Fibroblast of lung (primary cell): ENCODE results near the gene KAT14. TPM values are rescaled to one million over a fixed set of nuclear protein-coding genes. Genes with fewer than 3 reads are reported as not detected.

Experiments used
- DNase-seq, 2 donors: peaks; one replicate each; pipeline versions ENCODE4 v3.0.0 to v3.0.0-alpha.2; 2010; ENCODE audit warnings: low read depth in 2 of 2
- H2AFZ ChIP-seq: 2 replicates; pipeline ENCODE4 v1.5.1; 2012; ENCODE audit warnings: low read length, control low read depth, inconsistent platforms
- H3K27ac ChIP-seq: 2 replicates; pipeline ENCODE4 v1.5.1; 2011; ENCODE audit warnings: low read length, control low read depth; ENCODE audit not compliant: insufficient read depth
- H3K27me3 ChIP-seq: 2 replicates; pipeline ENCODE4 v1.5.1; 2011; ENCODE audit warnings: mild to moderate bottlenecking, low read length; ENCODE audit not compliant: control insufficient read depth, insufficient read depth
- H3K36me3 ChIP-seq: 2 replicates; pipeline ENCODE4 v1.5.1; 2011; ENCODE audit warnings: low read length; ENCODE audit not compliant: control insufficient read depth, insufficient read depth
- H3K4me1 ChIP-seq: 2 replicates; pipeline ENCODE4 v1.5.1; 2011; ENCODE audit warnings: low read length; ENCODE audit not compliant: control insufficient read depth, insufficient read depth; ENCODE audit errors: extremely low read depth
- H3K4me2 ChIP-seq: 2 replicates; pipeline ENCODE4 v1.5.1; 2011; ENCODE audit warnings: low read length, control low read depth; ENCODE audit not compliant: insufficient read depth; ENCODE audit errors: extremely low read depth
- H3K4me3 ChIP-seq, 4 experiments: fragments of 200-600 bp in 1 of 4; sonication (generic) in 1 of 4; replicated peaks in 1 of 4; 2 replicates each; pipeline ENCODE4 v1.5.1; 2011 to 2016; ENCODE audit warnings: low read length in 4 of 4, low read depth in 3 of 4, mild to moderate bottlenecking in 3 of 4, control low read depth in 2 of 4, inconsistent platforms in 1 of 4, mixed read lengths in 1 of 4; ENCODE audit not compliant: insufficient read depth in 1 of 4; ENCODE audit errors: control extremely low read depth in 1 of 4
- H3K79me2 ChIP-seq: 2 replicates; pipeline ENCODE4 v1.5.1; 2012; ENCODE audit warnings: mild to moderate bottlenecking, low read length, inconsistent platforms; ENCODE audit not compliant: control insufficient read depth, insufficient read depth
- H3K9ac ChIP-seq: 2 replicates; pipeline ENCODE4 v1.5.1; 2011; ENCODE audit warnings: mild to moderate bottlenecking, low read length, control low read depth; ENCODE audit not compliant: insufficient read depth
- H3K9me3 ChIP-seq: 2 replicates; pipeline ENCODE4 v1.5.1; 2012; ENCODE audit warnings: low read depth, low read length; ENCODE audit not compliant: control insufficient read depth, insufficient read depth
- H4K20me1 ChIP-seq: 2 replicates; pipeline ENCODE4 v1.5.1; 2011; ENCODE audit warnings: low read length; ENCODE audit not compliant: control insufficient read depth, insufficient read depth; ENCODE audit errors: extremely low read depth
- EZH2 ChIP-seq: IDR thresholded peaks from 2 replicates; pipeline ENCODE4 v1.5.1; 2012; ENCODE audit warnings: low read length, control low read depth, mild to moderate bottlenecking; ENCODE audit errors: missing control alignments
- polyA plus RNA-seq, 2 donors: library from polyadenylated mRNA; depleted of rRNA in 1 of 2; stranded (reverse) in 1 of 2; unstranded in 1 of 2; fragments of >200 nt; gene quantifications; 2 replicates each; pipeline ENCODE4 v1.2.1, GENCODE V29; 2011 to 2012; ENCODE audit warnings: missing spikeins in 1 of 2
- total RNA-seq: library from RNA; depleted of rRNA; stranded (reverse); fragments of >200 nt; gene quantifications from 2 replicates; pipeline ENCODE4 v1.2.1, GENCODE V29; 2014
- TF ChIP-seq, protein P1 (sequence below), 2 donors: IDR thresholded peaks in 1 of 2; conservative IDR thresholded peaks in 1 of 2; 1 replicate in 1 of 2; 2 replicates in 1 of 2; pipeline ENCODE4 v1.5.1; 2011 to 2012; ENCODE audit warnings: low read length in 2 of 2, control low read depth in 1 of 2, inconsistent platforms in 1 of 2, low read depth in 1 of 2, mild to moderate bottlenecking in 1 of 2

The KAT14 gene
- total and polyA plus RNA-seq, 2 donors (not counting 1 experiment from before 2014, with no cell fraction given) = 9.8 to 17.0 TPM

DNA sequence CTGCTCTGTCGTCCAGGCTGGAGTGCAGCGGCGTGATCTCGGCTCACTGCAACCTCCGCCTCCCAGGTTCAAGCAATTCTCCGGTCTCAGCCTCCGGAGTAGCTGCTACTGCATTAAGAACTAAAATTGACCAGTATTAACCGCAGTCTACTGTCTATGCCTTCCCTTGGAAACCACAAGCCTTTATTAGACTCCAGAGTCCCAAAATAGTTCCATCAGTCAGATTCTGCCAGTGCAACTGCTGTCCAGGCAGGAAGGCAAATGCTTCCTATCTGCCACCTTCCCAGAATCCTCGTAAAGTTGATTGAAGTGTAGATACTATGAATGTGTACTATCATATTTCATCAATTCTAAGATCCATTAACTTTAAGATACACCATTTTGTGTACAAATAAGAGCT is 16.7 kb downstream of the KAT14 start:
- no peak overlapping the region for H3K4me2 ChIP-seq
- H2AFZ ChIP-seq = no peak overlapping the region
- no peak for DNase-seq

DNA sequence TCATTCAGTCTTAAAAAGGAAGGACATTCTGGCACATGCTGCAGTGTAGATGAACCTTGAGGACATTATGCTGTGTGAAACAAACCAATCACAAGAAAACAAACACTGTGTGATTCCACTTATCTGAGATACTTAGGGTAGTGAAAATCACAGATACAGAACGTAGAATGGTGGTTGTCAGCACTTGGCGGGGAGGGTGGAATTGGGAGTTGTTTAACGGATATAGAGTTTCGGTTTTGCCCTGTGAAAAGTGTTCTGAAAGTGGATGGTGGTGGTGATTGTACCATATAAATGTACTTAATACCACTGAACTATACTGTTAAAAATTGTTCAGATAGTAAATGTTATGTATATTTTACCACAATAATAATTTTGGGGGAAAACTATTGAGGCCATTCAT is 18.4 kb downstream of the KAT14 start:
- Histone ChIP-seq H3K9ac (no peak overlapping the region), H3K27me3 (no peaks in the 10 kb centered on the region), H3K27ac (no peak overlapping the region), H3K79me2 (no peaks in the 10 kb centered on the region), H3K4me2 (no peak overlapping the region), H3K36me3 (no peaks in the 10 kb centered on the region), H3K4me1 (no peaks in the 10 kb centered on the region), H3K9me3 (no peaks in the 10 kb centered on the region), H3K4me3 (no peak overlapping the region), H2AFZ (no peak overlapping the region), H4K20me1 (no peaks in the 10 kb centered on the region)
- DNase-seq = no peak
- TF ChIP-seq, protein P1, sequence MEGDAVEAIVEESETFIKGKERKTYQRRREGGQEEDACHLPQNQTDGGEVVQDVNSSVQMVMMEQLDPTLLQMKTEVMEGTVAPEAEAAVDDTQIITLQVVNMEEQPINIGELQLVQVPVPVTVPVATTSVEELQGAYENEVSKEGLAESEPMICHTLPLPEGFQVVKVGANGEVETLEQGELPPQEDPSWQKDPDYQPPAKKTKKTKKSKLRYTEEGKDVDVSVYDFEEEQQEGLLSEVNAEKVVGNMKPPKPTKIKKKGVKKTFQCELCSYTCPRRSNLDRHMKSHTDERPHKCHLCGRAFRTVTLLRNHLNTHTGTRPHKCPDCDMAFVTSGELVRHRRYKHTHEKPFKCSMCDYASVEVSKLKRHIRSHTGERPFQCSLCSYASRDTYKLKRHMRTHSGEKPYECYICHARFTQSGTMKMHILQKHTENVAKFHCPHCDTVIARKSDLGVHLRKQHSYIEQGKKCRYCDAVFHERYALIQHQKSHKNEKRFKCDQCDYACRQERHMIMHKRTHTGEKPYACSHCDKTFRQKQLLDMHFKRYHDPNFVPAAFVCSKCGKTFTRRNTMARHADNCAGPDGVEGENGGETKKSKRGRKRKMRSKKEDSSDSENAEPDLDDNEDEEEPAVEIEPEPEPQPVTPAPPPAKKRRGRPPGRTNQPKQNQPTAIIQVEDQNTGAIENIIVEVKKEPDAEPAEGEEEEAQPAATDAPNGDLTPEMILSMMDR (conservative IDR thresholded peaks at IDR 0.05 in 1 of 2, IDR thresholded peaks at IDR 0.05 in 1 of 2; ENCODE audit: low read depth in 1 of 2, low read length in 2 of 2) = no peak
- no peak for TF ChIP-seq EZH2

More for the DNA sequence above, 16.7 kb downstream of the KAT14 start:
- H3K79me2 ChIP-seq = no peaks in the 10 kb centered on the region
- no peaks in the 10 kb centered on the region for H3K9me3 ChIP-seq
- H3K27ac ChIP-seq = no peak overlapping the region
- H3K4me3 ChIP-seq = no peak overlapping the region
- no peaks in the 10 kb centered on the region for H3K27me3 ChIP-seq
- TF ChIP-seq, protein P1 (conservative IDR thresholded peaks at IDR 0.05 in 1 of 2, IDR thresholded peaks at IDR 0.05 in 1 of 2; ENCODE audit: low read depth in 1 of 2, low read length in 2 of 2) = no peak
- no peak for TF ChIP-seq EZH2
- no peak overlapping the region for H3K9ac ChIP-seq
- H3K4me1 ChIP-seq = no peaks in the 10 kb centered on the region
- no peaks in the 10 kb centered on the region for H3K36me3 ChIP-seq
- no peaks in the 10 kb centered on the region for H4K20me1 ChIP-seq

DNA sequence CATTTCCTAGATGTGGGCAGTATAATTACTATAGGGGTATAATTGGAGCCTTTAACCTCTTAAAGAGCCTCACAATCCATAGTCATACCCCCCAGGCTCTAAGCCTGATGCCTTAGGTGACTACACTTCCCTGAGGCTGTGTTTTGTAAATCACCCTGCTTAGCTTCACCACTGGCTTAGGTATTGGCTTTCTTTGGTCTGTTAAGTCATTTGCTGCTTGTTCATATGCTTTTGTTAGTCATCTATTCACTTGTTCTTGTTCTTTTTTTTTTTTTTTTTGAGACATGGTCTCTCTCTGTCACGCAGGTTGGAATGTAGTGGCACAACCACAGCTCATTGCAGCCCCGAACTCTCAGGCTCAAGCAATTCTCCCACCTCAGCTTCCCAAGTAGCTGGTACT is 26.7 kb downstream of the KAT14 start:
- no peak overlapping the region for H3K27ac ChIP-seq
- TF ChIP-seq, protein P1 (conservative IDR thresholded peaks at IDR 0.05 in 1 of 2, IDR thresholded peaks at IDR 0.05 in 1 of 2; ENCODE audit: low read depth in 1 of 2, low read length in 2 of 2) = no peak
- TF ChIP-seq EZH2 = no peak
- no peaks in the 10 kb centered on the region for H3K4me1 ChIP-seq
- H3K4me3 ChIP-seq = no peak overlapping the region
- no peaks in the 10 kb centered on the region for H3K27me3 ChIP-seq
- no peak overlapping the region for H3K9ac ChIP-seq
- H3K79me2 ChIP-seq = no peaks in the 10 kb centered on the region
- H2AFZ ChIP-seq = no peak overlapping the region
- no peak overlapping the region for H3K4me2 ChIP-seq
- H3K9me3 ChIP-seq = no peaks in the 10 kb centered on the region
- peak in 1 of 2 donors; percentile 50 for DNase-seq
- H4K20me1 ChIP-seq = no peaks in the 10 kb centered on the region
- H3K36me3 ChIP-seq = no peaks in the 10 kb centered on the region
